Endodermal cell (in vitro differentiated cells): ENCODE measurements around the gene TMEM14B. TPM values are rescaled to one million over a fixed set of nuclear protein-coding genes. Genes with fewer than 3 reads are reported as not detected.

ENCODE experiments used
- DNase-seq: peaks from one replicate; pipeline ENCODE4 v3.0.0-alpha.2; 2017
- H3K27ac ChIP-seq: 2 replicates; pipeline ENCODE4 v1.5.1; 2013; ENCODE audit warnings: mild to moderate bottlenecking, low read depth, low read length, moderate library complexity
- H3K27me3 ChIP-seq: 2 replicates; pipeline ENCODE4 v1.6.1; 2013; ENCODE audit warnings: mild to moderate bottlenecking, low read length, moderate library complexity; ENCODE audit not compliant: insufficient read depth, control insufficient read depth, poor library complexity, severe bottlenecking
- H3K36me3 ChIP-seq: 2 replicates; pipeline ENCODE4 v1.7.0; 2013; ENCODE audit warnings: mild to moderate bottlenecking, low read length, moderate library complexity; ENCODE audit not compliant: control insufficient read depth, insufficient read depth
- H3K4me1 ChIP-seq: one replicate; pipeline ENCODE4 v1.7.0; 2013; ENCODE audit warnings: low read length; ENCODE audit not compliant: control insufficient read depth, insufficient read depth
- H3K4me3 ChIP-seq: 2 replicates; pipeline ENCODE4 v1.5.1; 2013; ENCODE audit warnings: mild to moderate bottlenecking, low read length, moderate library complexity
- H3K9ac ChIP-seq: 2 replicates; pipeline ENCODE4 v1.6.1; 2013; ENCODE audit warnings: mild to moderate bottlenecking, low read length, moderate library complexity; ENCODE audit not compliant: poor library complexity, severe bottlenecking; ENCODE audit errors: extremely low read depth
- H3K9me3 ChIP-seq: 2 replicates; pipeline ENCODE4 v1.6.1; 2013; ENCODE audit warnings: mild to moderate bottlenecking, low read length, moderate library complexity; ENCODE audit not compliant: control insufficient read depth
- H3K27ac Mint-ChIP-seq: 2 replicates; pipeline ENCODE4 v1.8.0; 2020; ENCODE audit warnings: mixed read lengths
- H3K27me3 Mint-ChIP-seq: 2 replicates; pipeline ENCODE4 v1.8.0; 2021; ENCODE audit warnings: mild to moderate bottlenecking, mixed read lengths; ENCODE audit not compliant: insufficient read depth
- H3K36me3 Mint-ChIP-seq: 2 replicates; pipeline ENCODE4 v1.8.0; 2020; ENCODE audit warnings: low read depth, mixed read lengths
- H3K4me1 Mint-ChIP-seq: 2 replicates; pipeline ENCODE4 v1.8.0; 2020; ENCODE audit warnings: mixed read lengths
- H3K4me3 Mint-ChIP-seq: 2 replicates; pipeline ENCODE4 v1.8.0; 2020; ENCODE audit warnings: mild to moderate bottlenecking, moderate library complexity, mixed read lengths
- H3K9me3 Mint-ChIP-seq: 2 replicates; pipeline ENCODE4 v1.8.0; 2020; ENCODE audit warnings: mild to moderate bottlenecking, mixed read lengths
- CTCF ChIP-seq: fragments of 200-600 bp; sonication (generic); conservative IDR thresholded peaks from 2 replicates; pipeline ENCODE4 v1.5.0; 2021; ENCODE audit warnings: antibody characterized with exemption, mild to moderate bottlenecking
- WGBS, 2 experiments: methylation state at CpG; one replicate each; pipeline versions ENCODE4 v1.1.5 to v1.1.7; 2013; ENCODE audit warnings: missing lambda C conversion rate in 2 of 2, mixed read lengths in 1 of 2; ENCODE audit not compliant: insufficient coverage in 1 of 2, insufficient read length in 1 of 2; 5-methylcytosine and 5-hydroxymethylcytosine counted together
- total RNA-seq, 2 donors: library from RNA; stranded (reverse); fragmentation: NEBNext Ultra II Directional in 1 of 2; extraction: Animal tissue kit (Norgen Biotek cat#: 25700) in 1 of 2; gene quantifications; 2 replicates in 1 of 2; 3 replicates in 1 of 2; pipeline ENCODE4 v1.2.1, GENCODE V29; 2021

TMEM14B gene
- total RNA-seq, 2 donors from 2014 or later: 165 to 242 TPM

- Mint-ChIP-seq H3K27ac (peak overlapping the region; percentile 98), H3K9me3 (peaks cover 23% of the 10 kb centered on the region), H3K4me1 (peaks cover 40% of the 10 kb centered on the region), H3K36me3 (peaks cover 30% of the 10 kb centered on the region), H3K27me3 (no peaks in the 10 kb centered on the region), H3K4me3 (peak overlapping the region; percentile 94)
- H3K27ac ChIP-seq: no peak overlapping the region
- DNase-seq: no peak
- no peaks in the 10 kb centered on the region for H3K27me3 ChIP-seq
- H3K4me1 ChIP-seq: peaks cover 8% of the 10 kb centered on the region
- no peak for TF ChIP-seq CTCF
- H3K9ac ChIP-seq: peak overlapping the region; percentile 84
- H3K4me3 ChIP-seq: peak overlapping the region; percentile 96
- 42 to 44% methylated on average over 7 of the region's 7 CpGs for WGBS, 2 experiments
- H3K36me3 ChIP-seq: peaks cover 36% of the 10 kb centered on the region
- H3K9me3 ChIP-seq: peaks cover 13% of the 10 kb centered on the region
These were observed 24.1 kb upstream of the TMEM14B start for GRCh38 chr6:10723567-10723881.

GRCh38 chr6:10725044-10725443 is 22.6 kb upstream of the TMEM14B start:
- TF ChIP-seq CTCF: no peak
- no peak for DNase-seq
- Histone ChIP-seq H3K4me3 (peak overlapping the region; percentile 96), H3K27ac (no peak overlapping the region), H3K9ac (no peak overlapping the region), H3K4me1 (peaks cover 8% of the 10 kb centered on the region), H3K27me3 (no peaks in the 10 kb centered on the region), H3K9me3 (no peaks in the 10 kb centered on the region), H3K36me3 (peaks cover 50% of the 10 kb centered on the region)
- H3K4me3 Mint-ChIP-seq: peak overlapping the region; percentile 94
- peaks cover 40% of the 10 kb centered on the region for H3K4me1 Mint-ChIP-seq
- peaks cover 37% of the 10 kb centered on the region for H3K36me3 Mint-ChIP-seq
- peaks cover 10% of the 10 kb centered on the region for H3K9me3 Mint-ChIP-seq
- no peaks in the 10 kb centered on the region for H3K27me3 Mint-ChIP-seq
- WGBS, 2 experiments: 87 to 90% methylated on average over 3 to 6 of the region's 6 CpGs
- H3K27ac Mint-ChIP-seq: peak overlapping the region; percentile 78

DNA sequence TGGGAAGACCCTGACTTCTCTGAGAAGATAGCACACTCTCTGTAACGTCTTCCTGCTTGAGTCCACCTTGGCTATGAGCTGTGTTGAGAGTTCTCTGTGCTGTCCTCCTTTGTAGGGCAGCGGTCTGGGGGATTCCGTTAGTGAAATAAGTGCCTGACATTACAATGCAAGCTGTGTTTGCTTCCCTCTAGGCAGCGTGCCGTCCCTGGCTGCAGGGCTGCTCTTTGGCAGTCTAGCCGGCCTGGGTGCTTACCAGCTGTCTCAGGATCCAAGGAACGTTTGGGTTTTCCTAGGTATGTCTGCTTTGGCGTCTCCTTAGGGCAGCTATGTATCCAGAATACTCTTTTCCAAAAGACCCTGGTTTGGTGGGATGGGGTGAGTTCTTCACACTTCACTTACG is 21.9 kb upstream of the TMEM14B start:
- Mint-ChIP-seq H3K36me3 (peaks cover 44% of the 10 kb centered on the region), H3K9me3 (peaks cover 10% of the 10 kb centered on the region), H3K27me3 (no peaks in the 10 kb centered on the region), H3K4me3 (peak overlapping the region; percentile 94), H3K27ac (peak overlapping the region; percentile 78), H3K4me1 (peaks cover 40% of the 10 kb centered on the region)
- TF ChIP-seq CTCF: no peak
- 90 to 94% methylated on average over 6 to 9 of the region's 9 CpGs for WGBS, 2 experiments
- H3K4me1 ChIP-seq: peaks cover 8% of the 10 kb centered on the region
- H3K4me3 ChIP-seq: peak overlapping the region; percentile 96
- H3K9me3 ChIP-seq: no peaks in the 10 kb centered on the region
- DNase-seq: no peak
- H3K9ac ChIP-seq: no peak overlapping the region
- no peak overlapping the region for H3K27ac ChIP-seq
- no peaks in the 10 kb centered on the region for H3K27me3 ChIP-seq
- peaks cover 57% of the 10 kb centered on the region for H3K36me3 ChIP-seq
